HCT116 (cell line): ENCODE measurements around the gene TRAF3IP1. TPM values are rescaled to one million over a fixed set of nuclear protein-coding genes. Genes with fewer than 3 reads are reported as not detected.

Experiments
- ATAC-seq: fragments of 200-7000 bp; cut with Tn5 transposase; 2 replicates; pipeline ENCODE4 v1.9.1; 2020; ENCODE audit warnings: mild to moderate bottlenecking, moderate library complexity
- BruUV-seq: library from RNA; stranded (reverse); fragments of 400-500 nt; replicated peaks from 2 replicates; lab custom pipeline; 2021; lab: Mats Ljungman, UMichigan
- CTCF ChIA-PET: fragments of 300-600 bp; sonication (Branson Sonifier 250); formaldehyde crosslinking; loops from one replicate; lab custom pipeline; 2021; ENCODE audit warnings: antibody characterized with exemption; lab: Charles Lee
- POLR2A ChIA-PET: fragments of 300-600, 350-600 bp; sonication (Branson Sonifier 250); formaldehyde crosslinking; loops from one replicate; lab custom pipeline; 2021; ENCODE audit warnings: antibody characterized with exemption; lab: Charles Lee
- RAD21 ChIA-PET, 2 experiments: fragments of 300-600 bp; sonication (Branson Sonifier 250); formaldehyde crosslinking; loops; one replicate each; lab custom pipeline; 2023; ENCODE audit warnings: low total read pairs in 2 of 2; ENCODE audit not compliant: uncharacterized antibody in 2 of 2, unreplicated experiment in 2 of 2, low non-redundant PET in 1 of 2; lab: Charles Lee
- DNase-seq: peaks from one replicate; pipeline ENCODE4 v3.0.0-alpha.2; 2010; ENCODE audit warnings: low read depth, low spot score
- H2AFZ ChIP-seq: fragments of 200-600 bp; shearing (Covaris generic), sonication (generic); 2 replicates; pipeline ENCODE4 v1.6.1; 2017; ENCODE audit warnings: low read depth, mixed run types, mixed read lengths, antibody characterized with exemption, low read length; ENCODE audit not compliant: poor library complexity, severe bottlenecking
- H3K27ac ChIP-seq: 2 replicates; pipeline ENCODE4 v1.5.1; 2012; ENCODE audit warnings: low read depth, low read length
- H3K27me3 ChIP-seq: fragments of 200-600 bp; sonication (generic); 2 replicates; pipeline ENCODE4 v1.6.1; 2016; ENCODE audit warnings: mixed run types, low read length, mixed read lengths; ENCODE audit not compliant: insufficient read depth
- H3K36me3 ChIP-seq, 2 experiments: fragments of 200-500 bp in 1 of 2; fragments of 200-600 bp in 1 of 2; sonication (Bioruptor generic) in 1 of 2; sonication (generic) in 1 of 2; 2 replicates each; pipeline versions ENCODE4 v1.5.1 to v1.6.1; 2014 to 2016; ENCODE audit warnings: low read length in 2 of 2, inconsistent platforms in 1 of 2, mixed read lengths in 1 of 2, mixed run types in 1 of 2; ENCODE audit not compliant: insufficient read depth in 2 of 2, control insufficient read depth in 1 of 2
- H3K4me1 ChIP-seq, 2 experiments: fragments of 200-600 bp in 1 of 2; sonication (generic) in 1 of 2; 2 replicates each; pipeline versions ENCODE4 v1.5.1 to v1.6.1; 2012 to 2017; ENCODE audit warnings: low read length in 2 of 2, inconsistent platforms in 1 of 2, mild to moderate bottlenecking in 1 of 2, mixed read lengths in 1 of 2, mixed run types in 1 of 2, moderate library complexity in 1 of 2; ENCODE audit not compliant: insufficient read depth in 2 of 2, control insufficient read depth in 1 of 2
- H3K4me2 ChIP-seq: fragments of 200-600 bp; sonication (generic); 2 replicates; pipeline ENCODE4 v1.6.1; 2017; ENCODE audit warnings: mixed run types, low read length, mixed read lengths
- H3K4me3 ChIP-seq, 2 experiments: fragments of 200-600 bp in 1 of 2; sonication (generic) in 1 of 2; replicated peaks in 1 of 2; 2 replicates each; pipeline ENCODE4 v1.5.1; 2011 to 2016; ENCODE audit warnings: low read length in 2 of 2, control low read depth in 1 of 2, low read depth in 1 of 2, mild to moderate bottlenecking in 1 of 2, mixed read lengths in 1 of 2, mixed run types in 1 of 2
- H3K79me2 ChIP-seq: fragments of 200-600 bp; sonication (generic); 2 replicates; pipeline ENCODE4 v1.6.1; 2017; ENCODE audit warnings: mild to moderate bottlenecking, mixed run types, low read length, moderate library complexity, mixed read lengths; ENCODE audit not compliant: insufficient read depth
- H3K9ac ChIP-seq: fragments of 200-600 bp; sonication (generic); 2 replicates; pipeline ENCODE4 v1.6.1; 2016; ENCODE audit warnings: low read length, mixed read lengths
- H3K9me2 ChIP-seq: fragments of 200-600 bp; sonication (generic), shearing (Covaris generic); 2 replicates; pipeline ENCODE4 v1.6.1; 2017; ENCODE audit warnings: mixed run types, mild to moderate bottlenecking, moderate library complexity; ENCODE audit not compliant: insufficient read depth
- H3K9me3 ChIP-seq, 2 experiments: fragments of 200-500 bp in 1 of 2; fragments of 200-600 bp in 1 of 2; sonication (Bioruptor generic) in 1 of 2; sonication (generic) in 1 of 2; 2 replicates each; pipeline ENCODE4 v1.6.1; 2014 to 2017; ENCODE audit warnings: low read length in 2 of 2, mixed read lengths in 2 of 2, inconsistent platforms in 1 of 2, low read depth in 1 of 2, mild to moderate bottlenecking in 1 of 2, mixed run types in 1 of 2, moderate library complexity in 1 of 2; ENCODE audit not compliant: control insufficient read depth in 1 of 2, insufficient read depth in 1 of 2
- H4K20me1 ChIP-seq: fragments of 200-600 bp; sonication (generic), shearing (Covaris generic); 2 replicates; pipeline ENCODE4 v1.6.1; 2017; ENCODE audit warnings: mixed run types, mild to moderate bottlenecking, moderate library complexity; ENCODE audit not compliant: insufficient read depth
- CTCF ChIP-seq, 3 experiments: fragments of 200-600 bp in 1 of 3; sonication (generic) in 1 of 3; IDR thresholded peaks in 2 of 3; conservative IDR thresholded peaks in 1 of 3; 2 replicates each; pipeline ENCODE4 v1.5.1; 2012 to 2017; ENCODE audit warnings: low read depth in 2 of 3, low read length in 2 of 3, antibody characterized with exemption in 1 of 3, borderline replicate concordance in 1 of 3, control low read depth in 1 of 3, mild to moderate bottlenecking in 1 of 3, mixed read lengths in 1 of 3, mixed run types in 1 of 3, moderate library complexity in 1 of 3; ENCODE audit not compliant: insufficient read depth in 1 of 3
- REST ChIP-seq: IDR thresholded peaks from 2 replicates; pipeline ENCODE4 v1.6.1; 2012; ENCODE audit warnings: low read depth
- ZBTB33 ChIP-seq: IDR thresholded peaks from 2 replicates; pipeline ENCODE4 v1.6.1; 2011; ENCODE audit warnings: mild to moderate bottlenecking, low read length, moderate library complexity; ENCODE audit not compliant: insufficient replicate concordance; ENCODE audit errors: extremely low read depth
- intact Hi-C: fragments of 100-400 bp; cut with micrococcal nuclease; formaldehyde crosslinking; loops from 2 replicates; pipeline ENCODE4 v1.10.0; 2022
- total RNA-seq: library from RNA; stranded (reverse); gene quantifications from one replicate; pipeline ENCODE4 v1.2.1, GENCODE V29; 2021; ENCODE audit not compliant: unreplicated experiment

The TRAF3IP1 gene
- total RNA-seq, 1 experiment from 2014 or later = 19.4 TPM

- peaks cover 0 to 4% of the 10 kb centered on the region in 2 experiments; a peak in 1 of 4 replicates for H3K36me3 ChIP-seq
- CTCF ChIA-PET = interaction anchor here (0.9 kb wide), 1 partner anchor 31 kb away, joined by 3 read pairs; no protein-coding TSS in a partner anchor
These were observed 15.8 kb downstream of the TRAF3IP1 start for GRCh38 chr2:238336151-238336550.

More at GRCh38 chr2:238336151-238336550, 15.8 kb downstream of the TRAF3IP1 start:
- no TSS peak for BruUV-seq
- DNase-seq (no peak), ATAC-seq (no peak)
- TF ChIP-seq REST (no peak), ZBTB33 (no peak), CTCF (IDR thresholded peaks at IDR 0.05 in 2 of 3, conservative IDR thresholded peaks at IDR 0.05 in 1 of 3; ENCODE audit: borderline replicate concordance in 1 of 3, insufficient read depth in 1 of 3, low read depth in 2 of 3, low read length in 2 of 3) (no peak)
- intact Hi-C loops = loop anchor here (10.0 kb wide), 1 partner anchor 81 kb away; no protein-coding TSS in a partner anchor
- H3K9me2 ChIP-seq = no peaks in the 10 kb centered on the region
- no peaks in the 10 kb centered on the region for H3K27me3 ChIP-seq
- RAD21 ChIA-PET = no interaction called here
- H3K9me3 ChIP-seq = no peaks in the 10 kb centered on the region
- POLR2A ChIA-PET = no interaction called here
- no peak overlapping the region for H2AFZ ChIP-seq
- no peak overlapping the region for H3K4me3 ChIP-seq
- H3K4me2 ChIP-seq = no peak overlapping the region
- peaks cover 4% of the 10 kb centered on the region; the same call in 1 of the 2 replicates for H3K79me2 ChIP-seq
- no peak overlapping the region for H3K27ac ChIP-seq
- no peak overlapping the region for H3K9ac ChIP-seq
- H3K4me1 ChIP-seq = no peaks in the 10 kb centered on the region
- no peaks in the 10 kb centered on the region for H4K20me1 ChIP-seq
